ENCODE data around the gene VPS13A.
A peak's percentile ranks its signal among the peaks of the same experiment; 100 is the strongest.

GRCh38 chr9:77433675-77434445 lies 256.5 kb downstream of the VPS13A start:
- TF ChIP-seq CTCF (IDR thresholded peaks at IDR 0.05) (peak; percentile 99), ZFX (IDR thresholded peaks at IDR 0.05; ENCODE audit: borderline replicate concordance) (no peak)
